Neural progenitor cell (in vitro differentiated cells): ENCODE results near the gene SMPD2. TPM values are rescaled to one million over a fixed set of nuclear protein-coding genes. Genes with fewer than 3 reads are reported as not detected.

Experiments used
- DNase-seq: peaks from one replicate; pipeline ENCODE4 v3.0.0-alpha.2; 2016; ENCODE audit warnings: low spot score
- H2AFZ ChIP-seq: fragments of 200-600 bp; sonication (generic); replicated peaks from 2 replicates; pipeline ENCODE4 v1.6.1; 2016; ENCODE audit warnings: antibody characterized with exemption
- H3F3A ChIP-seq: fragments of 200-600 bp; sonication (generic); 2 replicates; pipeline ENCODE4 v1.6.1; 2016; ENCODE audit warnings: antibody characterized with exemption, low read depth
- H3K27ac ChIP-seq: fragments of 200-600 bp; sonication (generic); 2 replicates; pipeline ENCODE4 v1.5.1; 2016; ENCODE audit warnings: mild to moderate bottlenecking
- H3K27me3 ChIP-seq: fragments of 200-600 bp; sonication (generic); 2 replicates; pipeline ENCODE4 v1.6.1; 2016; ENCODE audit warnings: mild to moderate bottlenecking, moderate library complexity
- H3K36me3 ChIP-seq: fragments of 200-600 bp; sonication (generic); 2 replicates; pipeline ENCODE4 v1.5.1; 2016
- H3K4me1 ChIP-seq: fragments of 200-600 bp; sonication (generic); 2 replicates; pipeline ENCODE4 v1.6.1; 2016; ENCODE audit warnings: mixed run types
- H3K4me2 ChIP-seq: fragments of 200-600 bp; sonication (generic); 2 replicates; pipeline ENCODE4 v1.6.1; 2016
- H3K4me3 ChIP-seq: fragments of 200-600 bp; sonication (generic); 2 replicates; pipeline ENCODE4 v1.5.1; 2016
- H3K79me2 ChIP-seq: fragments of 200-600 bp; sonication (generic); 2 replicates; pipeline ENCODE4 v1.6.1; 2016; ENCODE audit warnings: low read depth
- H3K9ac ChIP-seq: fragments of 200-600 bp; sonication (generic); 2 replicates; pipeline ENCODE4 v1.6.1; 2016
- H3K9me3 ChIP-seq: fragments of 200-600 bp; sonication (generic); 2 replicates; pipeline ENCODE4 v1.5.1; 2016; ENCODE audit warnings: low read depth
- H4K20me1 ChIP-seq: fragments of 200-600 bp; sonication (generic); 2 replicates; pipeline ENCODE4 v1.6.1; 2016; ENCODE audit warnings: low read depth
- H3K27ac Mint-ChIP-seq: 3 replicates; pipeline ENCODE4 v1.8.0; 2021; ENCODE audit warnings: mixed read lengths
- H3K27me3 Mint-ChIP-seq: 2 replicates; pipeline ENCODE4 v1.8.0; 2022; ENCODE audit warnings: low read depth, mild to moderate bottlenecking, inconsistent platforms, moderate library complexity, mixed read lengths; ENCODE audit not compliant: insufficient read depth
- H3K36me3 Mint-ChIP-seq: 3 replicates; pipeline ENCODE4 v1.8.0; 2021; ENCODE audit warnings: mixed read lengths
- H3K4me1 Mint-ChIP-seq: 3 replicates; pipeline ENCODE4 v1.8.0; 2021; ENCODE audit warnings: mixed read lengths
- H3K4me3 Mint-ChIP-seq: 3 replicates; pipeline ENCODE4 v1.8.0; 2021; ENCODE audit warnings: mild to moderate bottlenecking, moderate library complexity, mixed read lengths
- H3K9me3 Mint-ChIP-seq: 3 replicates; pipeline ENCODE4 v1.8.0; 2020; ENCODE audit warnings: mixed read lengths
- CTCF ChIP-seq: fragments of 200-600 bp; sonication (generic); IDR thresholded peaks from 2 replicates; pipeline ENCODE4 v1.5.1; 2017; ENCODE audit warnings: antibody characterized with exemption, mild to moderate bottlenecking
- EZH2 ChIP-seq: fragments of 200-600 bp; sonication (generic); IDR thresholded peaks from 2 replicates; pipeline ENCODE4 v1.6.1; 2017; ENCODE audit warnings: antibody characterized with exemption, mild to moderate bottlenecking, moderate library complexity
- EZH2phosphoT487 ChIP-seq: fragments of 200-600 bp; sonication (generic); IDR thresholded peaks from 2 replicates; pipeline ENCODE4 v1.6.1; 2017; ENCODE audit warnings: antibody characterized with exemption
- total RNA-seq: library from RNA; depleted of rRNA; stranded (reverse); fragments of >200 nt; gene quantifications from 2 replicates; pipeline ENCODE4 v1.2.3, GENCODE V29; 2015; ENCODE audit warnings: low replicate concordance

The SMPD2 gene
- total RNA-seq, 1 donor from 2014 or later = 10.3 TPM

- H3K4me1 ChIP-seq = peaks cover 16% of the 10 kb centered on the region
- no peak overlapping the region for H3K4me3 ChIP-seq
- no peak overlapping the region for H3K27ac ChIP-seq
- no peaks in the 10 kb centered on the region for H4K20me1 ChIP-seq
- H3K79me2 ChIP-seq = no peaks in the 10 kb centered on the region
- H3K36me3 Mint-ChIP-seq = no peaks in the 10 kb centered on the region
- H3K9me3 Mint-ChIP-seq = no peaks in the 10 kb centered on the region
- H3K4me3 Mint-ChIP-seq = no peak overlapping the region
- no peaks in the 10 kb centered on the region for H3K36me3 ChIP-seq
- no peak overlapping the region for H3K4me2 ChIP-seq
- no peak overlapping the region for H3K9ac ChIP-seq
- peaks cover 10% of the 10 kb centered on the region for H3F3A ChIP-seq
- no peak overlapping the region for H2AFZ ChIP-seq
- H3K27ac Mint-ChIP-seq = no peak overlapping the region
- no peak for TF ChIP-seq EZH2phosphoT487
- no peak for TF ChIP-seq EZH2
- TF ChIP-seq CTCF = no peak
- peaks cover 16% of the 10 kb centered on the region for H3K27me3 Mint-ChIP-seq
- peaks cover 17% of the 10 kb centered on the region for H3K27me3 ChIP-seq
- H3K9me3 ChIP-seq = no peaks in the 10 kb centered on the region
- DNase-seq = no peak
- peaks cover 20% of the 10 kb centered on the region for H3K4me1 Mint-ChIP-seq
Observed at GRCh38 chr6:109488001-109488400, 47.5 kb downstream of the SMPD2 start.

GRCh38 chr6:109490713-109491112 is 50.2 kb downstream of the SMPD2 start:
- no peak overlapping the region for H3K27ac Mint-ChIP-seq
- Histone ChIP-seq H3K4me3 (no peak overlapping the region), H3K27ac (no peak overlapping the region), H3K79me2 (no peaks in the 10 kb centered on the region), H4K20me1 (no peaks in the 10 kb centered on the region), H3K4me1 (peaks cover 22% of the 10 kb centered on the region), H3K27me3 (no peaks in the 10 kb centered on the region), H3K9ac (no peak overlapping the region), H3K4me2 (peak overlapping the region; percentile 30), H3F3A (peaks cover 10% of the 10 kb centered on the region), H2AFZ (peak overlapping the region; percentile 94), H3K36me3 (no peaks in the 10 kb centered on the region), H3K9me3 (no peaks in the 10 kb centered on the region)
- H3K9me3 Mint-ChIP-seq = no peaks in the 10 kb centered on the region
- peaks cover 16% of the 10 kb centered on the region for H3K4me1 Mint-ChIP-seq
- H3K36me3 Mint-ChIP-seq = no peaks in the 10 kb centered on the region
- no peak overlapping the region for H3K4me3 Mint-ChIP-seq
- no peak for DNase-seq
- H3K27me3 Mint-ChIP-seq = peaks cover 9% of the 10 kb centered on the region
- TF ChIP-seq EZH2 (no peak), CTCF (no peak), EZH2phosphoT487 (no peak)

- peaks cover 23% of the 10 kb centered on the region for H3K4me1 Mint-ChIP-seq
- Histone ChIP-seq H3K9me3 (no peaks in the 10 kb centered on the region), H4K20me1 (no peaks in the 10 kb centered on the region), H3K27me3 (no peaks in the 10 kb centered on the region), H3F3A (peaks cover 10% of the 10 kb centered on the region), H3K4me1 (peaks cover 28% of the 10 kb centered on the region), H3K27ac (no peak overlapping the region), H3K36me3 (no peaks in the 10 kb centered on the region), H3K4me2 (no peak overlapping the region), H3K9ac (no peak overlapping the region), H3K4me3 (no peak overlapping the region), H2AFZ (peak overlapping the region; percentile 94), H3K79me2 (no peaks in the 10 kb centered on the region)
- no peak for DNase-seq
- no peaks in the 10 kb centered on the region for H3K36me3 Mint-ChIP-seq
- peak overlapping the region; percentile 91 for H3K27ac Mint-ChIP-seq
- TF ChIP-seq EZH2 (no peak), CTCF (no peak), EZH2phosphoT487 (no peak)
- no peaks in the 10 kb centered on the region for H3K9me3 Mint-ChIP-seq
- peaks cover 5% of the 10 kb centered on the region for H3K27me3 Mint-ChIP-seq
- H3K4me3 Mint-ChIP-seq = no peak overlapping the region
Observed at GRCh38 chr6:109491207-109491938, 50.8 kb downstream of the SMPD2 start.

Other genes with a start within 250 kb of the SMPD2 start
- 119 and 197 TPM in 2 replicates for gene CD164, start 58.3 kb upstream of the SMPD2 start, total RNA-seq
- gene PPIL6, start 96 bp upstream of the SMPD2 start, total RNA-seq = 4.8 and 7.9 TPM in 2 replicates
- gene MICAL1, start 15.0 kb downstream of the SMPD2 start, total RNA-seq = 50.6 and 123 TPM in 2 replicates
- 13.9 and 17.3 TPM in 2 replicates for gene ZBTB24, start 42.5 kb downstream of the SMPD2 start, total RNA-seq